ENCODE measurements around the gene ZBTB5. TPM values are rescaled to one million over a fixed set of nuclear protein-coding genes. Genes with fewer than 3 reads are reported as not detected.

The ZBTB5 gene
- total and polyA plus RNA-seq, 2 of the 4 experiments (the other 2 are of a cell fraction): 6.3 to 9.1 TPM

- H2AK9ac ChIP-seq (replicated peaks; ENCODE audit: low read depth, low read length, poor library complexity): no peak overlapping the region
- peaks cover 68% of the 10 kb centered on the region for H3K36me3 ChIP-seq (ENCODE audit: control insufficient read depth, insufficient read depth, low read length)
- no peak overlapping the region for H2BK120ac ChIP-seq (ENCODE audit: low read depth, low read length)
- H3K9ac ChIP-seq (ENCODE audit: low read depth, low read length): no peak overlapping the region
- no peak overlapping the region for H3K56ac ChIP-seq (ENCODE audit: extremely low read depth, insufficient read depth, low read length)
- TF ChIP-seq SMC3 (IDR thresholded peaks at IDR 0.05; ENCODE audit: low read depth, low read length): no peak
- TF ChIP-seq CHD1 (IDR thresholded peaks at IDR 0.05; ENCODE audit: low read depth, low read length): no peak
- H3K4me3 ChIP-seq (ENCODE audit: insufficient read depth, low read depth, low read length): no peak overlapping the region
- CTCF ChIA-PET: no interaction called here
- H3K9me3 ChIP-seq (ENCODE audit: control insufficient read depth, insufficient read depth, low read length): no peaks in the 10 kb centered on the region
- in situ Hi-C loops (cut with MboI; ENCODE audit: low sequenced_read_pairs): no loop called here
- H3K18ac ChIP-seq (ENCODE audit: low read depth, low read length): no peak overlapping the region
- WGBS, 2 experiments (ENCODE audit: extremely low coverage in 2 of 2, insufficient read length in 1 of 2): no CpG with 5 or more reads among the region's 4 CpGs
- peaks cover 11% of the 10 kb centered on the region for H3K9me1 ChIP-seq (ENCODE audit: insufficient read depth, low read length)
- no peak overlapping the region for H2BK20ac ChIP-seq (ENCODE audit: low read depth, low read length)
- H3K79me1 ChIP-seq (ENCODE audit: low read depth in 1 of 2, low read length in 2 of 2): peaks cover 61 to 66% of the 10 kb centered on the region in 2 experiments
- no peak overlapping the region for H3K27ac ChIP-seq (ENCODE audit: insufficient read depth, low read length)
- no peaks in the 10 kb centered on the region for H3K27me3 ChIP-seq (ENCODE audit: control insufficient read depth, insufficient read depth, low read length)
- intact Hi-C loops (cut with micrococcal nuclease): no loop called here
- no peak for ATAC-seq (ENCODE audit: low read depth)
- DNase-seq: no peak
- no peak overlapping the region for H4K8ac ChIP-seq (ENCODE audit: low read depth in 2 of 2, low read length in 2 of 2)
- H3K4ac ChIP-seq (ENCODE audit: low read depth, low read length): no peak overlapping the region
- dilution Hi-C loops (cut with HindIII; ENCODE audit: low sequenced_read_pairs, unreplicated experiment): no loop called here
- no peak overlapping the region for H2BK15ac ChIP-seq (ENCODE audit: low read depth, low read length)
- peaks cover 18% of the 10 kb centered on the region; the same call in 1 of the 2 replicates for H4K20me1 ChIP-seq (ENCODE audit: insufficient read depth, low read length)
- peaks cover 8% of the 10 kb centered on the region for H3K4me1 ChIP-seq (ENCODE audit: control insufficient read depth, insufficient read depth, low read length)
- no peak overlapping the region for H3K4me2 ChIP-seq (ENCODE audit: low read depth, low read length)
- no peak overlapping the region for H4K5ac ChIP-seq (ENCODE audit: low read depth, low read length)
- H4K91ac ChIP-seq (ENCODE audit: insufficient read depth, low read depth, low read length): no peak overlapping the region
- no peak overlapping the region for H2BK5ac ChIP-seq (ENCODE audit: low read depth, low read length, poor library complexity, severe bottlenecking)
- H2AFZ ChIP-seq (replicated peaks; ENCODE audit: low read length, poor library complexity): no peak overlapping the region
- POLR2A ChIA-PET (ENCODE audit: unreplicated experiment): no interaction called here
- H3K14ac ChIP-seq (replicated peaks; ENCODE audit: low read depth, low read length): no peak overlapping the region
- no peak overlapping the region for H3K23ac ChIP-seq (ENCODE audit: low read depth, low read length)
- no TSS peak for BruUV-seq (replicated peaks)
- H2AK5ac ChIP-seq (ENCODE audit: low read depth, low read length): no peak overlapping the region
Measured at GRCh38 chr9:37437621-37438020, 27.6 kb downstream of the ZBTB5 start.

Data from IMR-90 (cell line).